Keratinocyte (primary cell): ENCODE results near the gene AGAP1. TPM values are rescaled to one million over a fixed set of nuclear protein-coding genes. Genes with fewer than 3 reads are reported as not detected.

Experiments used
- DNase-seq: peaks from one replicate; pipeline ENCODE4 v3.0.0-alpha.2; 2011; ENCODE audit warnings: low read depth, missing footprints, low spot score
- FAIRE-seq: peaks from 2 replicates; lab custom pipeline; 2011; peaks lifted over from hg19 to GRCh38; lab: Jason Lieb, UNC
- H2AFZ ChIP-seq: 2 replicates; pipeline ENCODE4 v1.6.0; 2012; ENCODE audit warnings: low read length, control low read depth, inconsistent platforms; ENCODE audit not compliant: control insufficient read depth
- H3K27ac ChIP-seq: 2 replicates; pipeline ENCODE4 v1.5.1; 2011; ENCODE audit warnings: low read length; ENCODE audit not compliant: control insufficient read depth, insufficient read depth
- H3K27me3 ChIP-seq: 3 replicates; pipeline ENCODE4 v1.6.0; 2011; ENCODE audit warnings: low read length; ENCODE audit not compliant: control insufficient read depth, insufficient read depth; ENCODE audit errors: extremely low read depth
- H3K36me3 ChIP-seq, 2 experiments: 2 replicates in 1 of 2; 3 replicates in 1 of 2; pipeline ENCODE4 v1.5.1; 2011; ENCODE audit warnings: low read length in 2 of 2, mild to moderate bottlenecking in 1 of 2; ENCODE audit not compliant: control insufficient read depth in 2 of 2, insufficient read depth in 2 of 2; ENCODE audit errors: extremely low read depth in 1 of 2
- H3K4me1 ChIP-seq: 3 replicates; pipeline ENCODE4 v1.5.1; 2011; ENCODE audit warnings: low read length; ENCODE audit not compliant: control insufficient read depth, insufficient read depth; ENCODE audit errors: extremely low read depth
- H3K4me2 ChIP-seq: 3 replicates; pipeline ENCODE4 v1.6.0; 2011; ENCODE audit warnings: low read depth, low read length; ENCODE audit not compliant: control insufficient read depth, insufficient read depth; ENCODE audit errors: extremely low read depth
- H3K4me3 ChIP-seq, 3 experiments: fragments of 200-600 bp in 1 of 3; sonication (generic) in 1 of 3; 2 replicates in 2 of 3; 3 replicates in 1 of 3; pipeline ENCODE4 v1.5.1; 2011 to 2016; ENCODE audit warnings: low read length in 3 of 3, mild to moderate bottlenecking in 3 of 3, control low read depth in 2 of 3, inconsistent platforms in 1 of 3, low read depth in 1 of 3, mixed read lengths in 1 of 3, mixed run types in 1 of 3, moderate library complexity in 1 of 3; ENCODE audit not compliant: control insufficient read depth in 2 of 3, insufficient read depth in 2 of 3; ENCODE audit errors: extremely low read depth in 1 of 3
- H3K79me2 ChIP-seq: 2 replicates; pipeline ENCODE4 v1.6.0; 2012; ENCODE audit warnings: low read length; ENCODE audit not compliant: control insufficient read depth, insufficient read depth
- H3K9ac ChIP-seq: 3 replicates; pipeline ENCODE4 v1.6.0; 2011; ENCODE audit warnings: low read length; ENCODE audit not compliant: control insufficient read depth, insufficient read depth; ENCODE audit errors: extremely low read depth
- H3K9me1 ChIP-seq: 3 replicates; pipeline ENCODE4 v1.6.0; 2011; ENCODE audit warnings: low read length; ENCODE audit not compliant: control insufficient read depth, insufficient read depth; ENCODE audit errors: extremely low read depth
- H3K9me3 ChIP-seq: 2 replicates; pipeline ENCODE4 v1.5.1; 2012; ENCODE audit warnings: low read depth, low read length; ENCODE audit not compliant: control insufficient read depth
- H4K20me1 ChIP-seq: 3 replicates; pipeline ENCODE4 v1.6.0; 2011; ENCODE audit warnings: low read length; ENCODE audit not compliant: control insufficient read depth, insufficient read depth; ENCODE audit errors: extremely low read depth
- CTCF ChIP-seq, 3 experiments: IDR thresholded peaks in 1 of 3; conservative IDR thresholded peaks in 1 of 3; optimal IDR thresholded peaks in 1 of 3; 2 replicates in 2 of 3; 3 replicates in 1 of 3; pipeline versions ENCODE3 to v1.5.1; 2011; ENCODE audit warnings: low read length in 3 of 3, mild to moderate bottlenecking in 3 of 3, moderate library complexity in 2 of 3, control low read depth in 1 of 3, inconsistent platforms in 1 of 3; ENCODE audit not compliant: insufficient read depth in 2 of 3; ENCODE audit errors: extremely low read depth in 1 of 3
- EZH2 ChIP-seq: IDR thresholded peaks from one replicate; pipeline ENCODE4 v1.6.1; 2012; ENCODE audit warnings: inconsistent platforms, mild to moderate bottlenecking, low read length, moderate library complexity
- dilution Hi-C: fragments of 300-500 bp; cut with MboI; formaldehyde crosslinking; loops from one replicate; pipeline ENCODE4 v1.7.0; 2020; ENCODE audit warnings: low sequenced_read_pairs; ENCODE audit not compliant: extremely low pct_ligation_motif_present
- polyA plus RNA-seq, 5 experiments: library from polyadenylated mRNA; depleted of rRNA in 3 of 5; stranded (reverse) in 3 of 5; stranded (forward) in 1 of 5; unstranded in 1 of 5; fragments of >200 nt; gene quantifications; 1 replicate in 1 of 5; 2 replicates in 3 of 5; 3 replicates in 1 of 5; pipeline versions ENCODE4 v1.2.1 to v1.2.3, GENCODE V29; 2011 to 2012; ENCODE audit warnings: missing spikeins in 2 of 5, low read depth in 1 of 5, low replicate concordance in 1 of 5

AGAP1 gene
- polyA plus RNA-seq, 1 donor (not counting 4 experiments of a cell fraction or from before 2014, with no cell fraction given) = 12.6 TPM

- no peak overlapping the region for H2AFZ ChIP-seq
- H3K4me3 ChIP-seq = no peak overlapping the region
- peaks cover 17% of the 10 kb centered on the region for H3K79me2 ChIP-seq
- no peaks in the 10 kb centered on the region for H3K4me1 ChIP-seq
- DNase-seq = no peak
- H3K9ac ChIP-seq = no peak overlapping the region
- H3K9me1 ChIP-seq = no peaks in the 10 kb centered on the region
- H3K4me2 ChIP-seq = no peak overlapping the region
- TF ChIP-seq EZH2 (no peak), CTCF (optimal IDR thresholded peaks at IDR 0.05 in 1 of 3, IDR thresholded peaks at IDR 0.05 in 1 of 3, conservative IDR thresholded peaks at IDR 0.05 in 1 of 3; ENCODE audit: extremely low read depth in 1 of 3, insufficient read depth in 2 of 3, low read length in 3 of 3) (no peak)
- no peak for FAIRE-seq
- no peak overlapping the region for H3K27ac ChIP-seq
- dilution Hi-C loops = no loop called here
- H3K9me3 ChIP-seq = no peaks in the 10 kb centered on the region
- H3K27me3 ChIP-seq = no peaks in the 10 kb centered on the region
- H4K20me1 ChIP-seq = peaks cover 4% of the 10 kb centered on the region
- peaks cover 0 to 3% of the 10 kb centered on the region in 2 experiments for H3K36me3 ChIP-seq
Observed at GRCh38 chr2:235598532-235599531, 105.0 kb downstream of the AGAP1 start.

GRCh38 chr2:235599596-235600338 is 105.9 kb downstream of the AGAP1 start:
- no peak for FAIRE-seq

More at GRCh38 chr2:235599596-235600338, 105.9 kb downstream of the AGAP1 start:
- Histone ChIP-seq H3K79me2 (peaks cover 17% of the 10 kb centered on the region), H3K9ac (no peak overlapping the region), H3K27me3 (no peaks in the 10 kb centered on the region), H3K4me3 (no peak overlapping the region), H3K4me2 (no peak overlapping the region), H3K9me1 (no peaks in the 10 kb centered on the region), H3K36me3 (peaks cover 0 to 3% of the 10 kb centered on the region in 2 experiments), H2AFZ (no peak overlapping the region), H3K27ac (no peak overlapping the region), H4K20me1 (peaks cover 4% of the 10 kb centered on the region), H3K4me1 (no peaks in the 10 kb centered on the region), H3K9me3 (no peaks in the 10 kb centered on the region)
- DNase-seq = no peak
- dilution Hi-C loops = no loop called here
- TF ChIP-seq CTCF (optimal IDR thresholded peaks at IDR 0.05 in 1 of 3, IDR thresholded peaks at IDR 0.05 in 1 of 3, conservative IDR thresholded peaks at IDR 0.05 in 1 of 3; ENCODE audit: extremely low read depth in 1 of 3, insufficient read depth in 2 of 3, low read length in 3 of 3) (no peak), EZH2 (no peak)
